HG03135 (cell line): ENCODE measurements around the gene CDC42BPA.
"Not testable (repeated sequence)": the region's sequence is repeated elsewhere in the genome, so short reads cannot be mapped to it uniquely, and the experiment has no call there.

Source experiments
- ATAC-seq: cut with Tn5 transposase; IDR thresholded peaks from one replicate; pipeline ENCODE4 v1.9.1; 2021; ENCODE audit warnings: mild to moderate bottlenecking, moderate library complexity; ENCODE audit not compliant: unreplicated experiment

Gene CDC42BPA

GRCh38 chr1:227261501-227261900 lies 56.8 kb downstream of the CDC42BPA start:
- ATAC-seq = no peak

- no peak for ATAC-seq
These were observed 57.9 kb downstream of the CDC42BPA start for GRCh38 chr1:227260433-227260832.

GRCh38 chr1:227257964-227258363 lies 60.3 kb downstream of the CDC42BPA start:
- no peak for ATAC-seq

- no peak for ATAC-seq
These were observed 63.1 kb downstream of the CDC42BPA start for GRCh38 chr1:227255086-227255732.

GRCh38 chr1:227253065-227253464 lies 65.2 kb downstream of the CDC42BPA start:
- no peak for ATAC-seq

- no peak for ATAC-seq
These were observed 72.5 kb downstream of the CDC42BPA start for GRCh38 chr1:227245613-227246320.

GRCh38 chr1:227244339-227245118 lies 73.8 kb downstream of the CDC42BPA start:
- no peak for ATAC-seq

GRCh38 chr1:227242811-227243682 lies 75.2 kb downstream of the CDC42BPA start:
- ATAC-seq = no peak

- ATAC-seq = no peak
These were observed 77.3 kb downstream of the CDC42BPA start for GRCh38 chr1:227240983-227241382.

GRCh38 chr1:227234998-227235405 lies 83.3 kb downstream of the CDC42BPA start:
- ATAC-seq = no peak

- ATAC-seq = not testable (repeated sequence)
These were observed 87.2 kb downstream of the CDC42BPA start for GRCh38 chr1:227231128-227231527.

- ATAC-seq = no peak
These were observed 90.1 kb downstream of the CDC42BPA start for GRCh38 chr1:227228201-227228600.

- ATAC-seq = no peak
These were observed 90.5 kb downstream of the CDC42BPA start for GRCh38 chr1:227227761-227228160.

GRCh38 chr1:227225715-227226346 lies 92.5 kb downstream of the CDC42BPA start:
- ATAC-seq = no peak

GRCh38 chr1:227223171-227223806 lies 95.0 kb downstream of the CDC42BPA start:
- ATAC-seq = no peak

- no peak for ATAC-seq
These were observed 98.5 kb downstream of the CDC42BPA start for GRCh38 chr1:227219715-227220292.

GRCh38 chr1:227218870-227219573 lies 99.3 kb downstream of the CDC42BPA start:
- no peak for ATAC-seq

GRCh38 chr1:227215863-227216510 lies 102.3 kb downstream of the CDC42BPA start:
- ATAC-seq = no peak
